ENCODE measurements around the gene TRIO. TPM values are rescaled to one million over a fixed set of nuclear protein-coding genes. Genes with fewer than 3 reads are reported as not detected.

Gene TRIO
- polyA plus RNA-seq, 3 donors: 1.7 to 45.8 (median 2.1) TPM

- peaks cover 72 to 79% of the 10 kb centered on the region in 2 donors for H3K36me3 Mint-ChIP-seq
- Histone ChIP-seq H3K4me2 (replicated peaks; ENCODE audit: extremely low read depth, low read length, poor library complexity, severe bottlenecking) (no peak overlapping the region), H3K36me3 (replicated peaks in 1 of 2; ENCODE audit: control insufficient read depth in 1 of 2, insufficient read depth in 2 of 2, low read length in 2 of 2) (peaks cover 68 to 81% of the 10 kb centered on the region in 2 donors), H3K27ac (ENCODE audit: low read depth in 1 of 2, low read length in 2 of 2) (peak overlapping the region in 1 of 2 donors; percentile 5), H3K4me3 (replicated peaks in 1 of 3; ENCODE audit: low read depth in 2 of 3, low read length in 3 of 3) (no peak overlapping the region), H3K27me3 (ENCODE audit: control insufficient read depth in 2 of 2, insufficient read depth in 2 of 2, low read length in 2 of 2) (no peaks in the 10 kb centered on the region), H2AFZ (ENCODE audit: insufficient read depth, low read depth, low read length, poor library complexity, severe bottlenecking) (no peak overlapping the region), H3K4me1 (ENCODE audit: control insufficient read depth in 1 of 2, insufficient read depth in 2 of 2, low read length in 2 of 2) (peaks cover 22% of the 10 kb centered on the region in 2 donors), H3K9ac (ENCODE audit: insufficient read depth, low read length, poor library complexity, severe bottlenecking) (no peak overlapping the region), H3K9me3 (replicated peaks in 1 of 2; ENCODE audit: control insufficient read depth in 1 of 2, insufficient read depth in 1 of 2, low read length in 2 of 2) (no peaks in the 10 kb centered on the region), H4K20me1 (ENCODE audit: insufficient read depth, low read length) (no peaks in the 10 kb centered on the region), H3K79me2 (ENCODE audit: insufficient read depth, low read length) (no peaks in the 10 kb centered on the region)
- no peak overlapping the region for H3K4me3 Mint-ChIP-seq
- no peak for DNase-seq
- H3K27me3 Mint-ChIP-seq (ENCODE audit: low read depth in 3 of 3): peaks cover 0 to 2% (median 0%) of the 10 kb centered on the region in 3 donors
- H3K4me1 Mint-ChIP-seq: peaks cover 24% of the 10 kb centered on the region
- no peaks in the 10 kb centered on the region for H3K9me3 Mint-ChIP-seq
- no CpG with 5 or more reads among the region's 2 CpGs for WGBS (ENCODE audit: insufficient coverage)
- H3K27ac Mint-ChIP-seq: peak overlapping the region in 1 of 7 donors; percentile 37
- intact Hi-C loops (cut with micrococcal nuclease): no loop called here
- TF ChIP-seq, protein P1, sequence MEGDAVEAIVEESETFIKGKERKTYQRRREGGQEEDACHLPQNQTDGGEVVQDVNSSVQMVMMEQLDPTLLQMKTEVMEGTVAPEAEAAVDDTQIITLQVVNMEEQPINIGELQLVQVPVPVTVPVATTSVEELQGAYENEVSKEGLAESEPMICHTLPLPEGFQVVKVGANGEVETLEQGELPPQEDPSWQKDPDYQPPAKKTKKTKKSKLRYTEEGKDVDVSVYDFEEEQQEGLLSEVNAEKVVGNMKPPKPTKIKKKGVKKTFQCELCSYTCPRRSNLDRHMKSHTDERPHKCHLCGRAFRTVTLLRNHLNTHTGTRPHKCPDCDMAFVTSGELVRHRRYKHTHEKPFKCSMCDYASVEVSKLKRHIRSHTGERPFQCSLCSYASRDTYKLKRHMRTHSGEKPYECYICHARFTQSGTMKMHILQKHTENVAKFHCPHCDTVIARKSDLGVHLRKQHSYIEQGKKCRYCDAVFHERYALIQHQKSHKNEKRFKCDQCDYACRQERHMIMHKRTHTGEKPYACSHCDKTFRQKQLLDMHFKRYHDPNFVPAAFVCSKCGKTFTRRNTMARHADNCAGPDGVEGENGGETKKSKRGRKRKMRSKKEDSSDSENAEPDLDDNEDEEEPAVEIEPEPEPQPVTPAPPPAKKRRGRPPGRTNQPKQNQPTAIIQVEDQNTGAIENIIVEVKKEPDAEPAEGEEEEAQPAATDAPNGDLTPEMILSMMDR (IDR thresholded peaks at IDR 0.05): no peak
Observed at GRCh38 chr5:14365831-14366430, 222.8 kb downstream of the TRIO start.

DNA sequence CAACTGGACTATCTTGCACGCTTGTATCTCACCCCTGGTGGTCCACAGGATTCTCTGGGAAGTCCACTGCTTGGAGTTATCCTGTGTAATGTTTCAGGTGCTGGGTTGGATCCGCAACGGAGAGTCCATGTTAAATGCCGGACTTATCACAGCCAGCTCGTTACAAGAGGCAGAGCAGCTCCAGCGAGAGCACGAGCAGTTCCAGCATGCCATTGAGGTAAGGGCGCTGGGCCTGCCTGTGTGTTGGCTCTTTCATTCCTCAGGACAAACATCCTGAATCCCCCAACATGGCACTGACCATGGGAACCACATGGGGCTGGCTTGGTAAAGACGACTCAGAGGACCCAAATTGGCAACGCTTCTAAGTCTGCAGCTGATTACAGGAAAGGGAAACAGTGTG is 223.6 kb downstream of the TRIO start:
- no peak overlapping the region for H3K27ac ChIP-seq (ENCODE audit: low read depth in 1 of 2, low read length in 2 of 2)
- no peaks in the 10 kb centered on the region for H3K79me2 ChIP-seq (ENCODE audit: insufficient read depth, low read length)
- H3K27me3 ChIP-seq (ENCODE audit: control insufficient read depth in 2 of 2, insufficient read depth in 2 of 2, low read length in 2 of 2): no peaks in the 10 kb centered on the region
- no peak overlapping the region for H3K4me3 Mint-ChIP-seq
- peaks cover 68 to 78% of the 10 kb centered on the region in 2 donors for H3K36me3 Mint-ChIP-seq
- intact Hi-C loops (cut with micrococcal nuclease): no loop called here
- no peaks in the 10 kb centered on the region for H3K9me3 ChIP-seq (replicated peaks in 1 of 2; ENCODE audit: control insufficient read depth in 1 of 2, insufficient read depth in 1 of 2, low read length in 2 of 2)
- H3K27ac Mint-ChIP-seq: no peak overlapping the region
- H3K27me3 Mint-ChIP-seq (ENCODE audit: low read depth in 3 of 3): peaks cover 0 to 2% (median 0%) of the 10 kb centered on the region in 3 donors
- no peak overlapping the region for H3K4me2 ChIP-seq (replicated peaks; ENCODE audit: extremely low read depth, low read length, poor library complexity, severe bottlenecking)
- H3K4me1 Mint-ChIP-seq: peaks cover 17% of the 10 kb centered on the region
- WGBS (ENCODE audit: insufficient coverage): 93% methylated on average over 9 of the region's 10 CpGs
- no peak for DNase-seq
- TF ChIP-seq, protein P1 (IDR thresholded peaks at IDR 0.05): no peak
- no peak overlapping the region for H2AFZ ChIP-seq (ENCODE audit: insufficient read depth, low read depth, low read length, poor library complexity, severe bottlenecking)
- no peak overlapping the region for H3K4me3 ChIP-seq (replicated peaks in 1 of 3; ENCODE audit: low read depth in 2 of 3, low read length in 3 of 3)
- H3K9ac ChIP-seq (ENCODE audit: insufficient read depth, low read length, poor library complexity, severe bottlenecking): no peak overlapping the region
- no peaks in the 10 kb centered on the region for H3K9me3 Mint-ChIP-seq
- no peaks in the 10 kb centered on the region for H4K20me1 ChIP-seq (ENCODE audit: insufficient read depth, low read length)
- H3K4me1 ChIP-seq (ENCODE audit: control insufficient read depth in 1 of 2, insufficient read depth in 2 of 2, low read length in 2 of 2): peaks cover 15 to 16% of the 10 kb centered on the region in 2 donors
- peaks cover 72 to 84% of the 10 kb centered on the region in 2 donors for H3K36me3 ChIP-seq (replicated peaks in 1 of 2; ENCODE audit: control insufficient read depth in 1 of 2, insufficient read depth in 2 of 2, low read length in 2 of 2)

Measured in CD14-positive monocyte (primary cell).